ENCODE measurements around the gene FBXO48.

DNA sequence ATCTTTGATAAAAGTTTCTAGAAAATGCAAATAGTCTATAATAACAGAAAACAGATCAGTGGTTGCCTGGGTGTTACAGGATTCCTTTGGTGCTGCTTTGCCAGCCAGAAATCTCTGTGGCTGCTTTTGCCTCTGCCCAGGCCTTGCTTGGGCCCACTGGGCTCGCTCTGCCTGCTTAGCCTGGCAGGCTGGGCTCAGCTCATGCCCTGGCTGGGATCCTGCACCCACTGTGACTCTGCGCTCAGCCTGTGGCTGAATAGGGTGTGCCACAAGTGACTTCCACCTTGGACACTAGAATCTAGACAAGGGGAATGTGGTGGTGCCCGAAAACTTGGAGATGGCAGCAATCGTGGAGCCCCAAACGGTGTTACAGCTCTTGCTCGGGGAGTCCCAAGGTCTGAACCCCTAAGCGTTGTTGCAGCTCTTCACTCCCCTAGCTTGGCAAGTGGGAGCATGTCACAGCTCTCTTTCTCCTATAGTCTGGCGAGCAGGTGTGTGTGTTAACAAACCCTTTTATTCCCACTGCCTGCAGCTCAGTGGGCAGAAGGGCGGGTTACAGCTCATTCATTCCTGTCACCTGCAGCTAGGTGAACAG lies 50.9 kb downstream of the FBXO48 start:
- TF ChIP-seq, protein P1, sequence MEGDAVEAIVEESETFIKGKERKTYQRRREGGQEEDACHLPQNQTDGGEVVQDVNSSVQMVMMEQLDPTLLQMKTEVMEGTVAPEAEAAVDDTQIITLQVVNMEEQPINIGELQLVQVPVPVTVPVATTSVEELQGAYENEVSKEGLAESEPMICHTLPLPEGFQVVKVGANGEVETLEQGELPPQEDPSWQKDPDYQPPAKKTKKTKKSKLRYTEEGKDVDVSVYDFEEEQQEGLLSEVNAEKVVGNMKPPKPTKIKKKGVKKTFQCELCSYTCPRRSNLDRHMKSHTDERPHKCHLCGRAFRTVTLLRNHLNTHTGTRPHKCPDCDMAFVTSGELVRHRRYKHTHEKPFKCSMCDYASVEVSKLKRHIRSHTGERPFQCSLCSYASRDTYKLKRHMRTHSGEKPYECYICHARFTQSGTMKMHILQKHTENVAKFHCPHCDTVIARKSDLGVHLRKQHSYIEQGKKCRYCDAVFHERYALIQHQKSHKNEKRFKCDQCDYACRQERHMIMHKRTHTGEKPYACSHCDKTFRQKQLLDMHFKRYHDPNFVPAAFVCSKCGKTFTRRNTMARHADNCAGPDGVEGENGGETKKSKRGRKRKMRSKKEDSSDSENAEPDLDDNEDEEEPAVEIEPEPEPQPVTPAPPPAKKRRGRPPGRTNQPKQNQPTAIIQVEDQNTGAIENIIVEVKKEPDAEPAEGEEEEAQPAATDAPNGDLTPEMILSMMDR (IDR thresholded peaks at IDR 0.05; ENCODE audit: low read length) = no peak
- TF ChIP-seq EZH2 (IDR thresholded peaks at IDR 0.05; ENCODE audit: borderline replicate concordance, low read length) = no peak
